A549 (cell line): ENCODE data around the gene TRIM10. TPM values are rescaled to one million over a fixed set of nuclear protein-coding genes. Genes with fewer than 3 reads are reported as not detected.

Source experiments
- ATAC-seq, 2 experiments: fragments of 200-7000 bp in 1 of 2; fragments of >200 bp in 1 of 2; cut with Nextera tagmentation in 1 of 2; cut with Tn5 transposase in 1 of 2; 3 replicates each; pipeline versions ENCODE4 v1.8.0 to v1.9.1; 2018 to 2020; ENCODE audit warnings: mild to moderate bottlenecking in 1 of 2, moderate library complexity in 1 of 2
- CTCF ChIA-PET: fragments of 300-600 bp; sonication (Branson Sonifier 250); formaldehyde crosslinking; extraction: SDS; loops from one replicate; lab custom pipeline; 2021; ENCODE audit warnings: antibody characterized with exemption, inconsistent platforms; lab: Yijun Ruan, JAX
- POLR2A ChIA-PET: fragments of 350-600 bp; formaldehyde crosslinking; extraction: SDS; loops from one replicate; lab custom pipeline; 2021; ENCODE audit warnings: antibody characterized with exemption, inconsistent platforms; lab: Yijun Ruan, JAX
- DNase-seq, 2 experiments: peaks; one replicate each; pipeline versions ENCODE4 v3.0.0 to v3.0.0-alpha.2; 2011 to 2016; ENCODE audit warnings: low read depth in 1 of 2, low spot score in 1 of 2
- FAIRE-seq: peaks from 2 replicates; lab custom pipeline; 2011; peaks lifted over from hg19 to GRCh38; lab: Jason Lieb, UNC
- H3K27ac ChIP-seq, 2 experiments: fragments of >200 bp; sonication (Bioruptor Twin); formaldehyde crosslinking; 3 replicates each; pipeline ENCODE4 v1.5.1; 2016 to 2017
- H3K4me1 ChIP-seq: fragments of >200 bp; sonication (Bioruptor Twin); formaldehyde crosslinking; 3 replicates; pipeline ENCODE4 v1.6.1; 2016
- H3K4me2 ChIP-seq: fragments of >200 bp; sonication (Bioruptor Twin); formaldehyde crosslinking; 3 replicates; pipeline ENCODE4 v1.6.1; 2016
- H3K4me3 ChIP-seq: fragments of >200 bp; sonication (Bioruptor Twin); formaldehyde crosslinking; 3 replicates; pipeline ENCODE4 v1.5.1; 2016
- H3K9me3 ChIP-seq: fragments of >200 bp; sonication (Bioruptor Twin); formaldehyde crosslinking; 3 replicates; pipeline ENCODE4 v1.6.1; 2016
- CHD2 ChIP-seq: fragments of 150-350 bp; IDR thresholded peaks from 2 replicates; pipeline ENCODE4 v1.6.1; 2014; ENCODE audit warnings: low read length; ENCODE audit not compliant: partially characterized antibody
- EHMT2 ChIP-seq: fragments of 200-600 bp; sonication (generic); IDR thresholded peaks from 2 replicates; pipeline ENCODE4 v1.6.1; 2016; ENCODE audit warnings: antibody characterized with exemption, low read depth, mild to moderate bottlenecking, moderate library complexity
- EP300 ChIP-seq, 2 experiments: fragments of >200 bp; sonication (Bioruptor Twin); formaldehyde crosslinking; IDR thresholded peaks; 2 replicates in 1 of 2; 3 replicates in 1 of 2; pipeline ENCODE4 v1.6.1; 2016 to 2017
- ESRRA ChIP-seq: fragments of 150-350 bp; IDR thresholded peaks from 2 replicates; pipeline ENCODE4 v1.6.1; 2014; ENCODE audit warnings: mild to moderate bottlenecking, low read length, borderline replicate concordance
- FOSB ChIP-seq: fragments of 250-450 bp; sonication (Bioruptor Pico); IDR thresholded peaks from 2 replicates; pipeline ENCODE4 v1.5.0; 2020; ENCODE audit warnings: mild to moderate bottlenecking, moderate library complexity
- FOSL2 ChIP-seq, 2 experiments: fragments of 450-650 bp in 1 of 2; fragments of >200 bp in 1 of 2; sonication (Bioruptor Twin) in 1 of 2; formaldehyde crosslinking; IDR thresholded peaks; 2 replicates each; pipeline versions ENCODE4 v1.5.0 to v1.6.1; 2016 to 2020; ENCODE audit warnings: mild to moderate bottlenecking in 1 of 2, moderate library complexity in 1 of 2
- FOXS1 ChIP-seq: fragments of 250-450 bp; sonication (Bioruptor Pico); IDR thresholded peaks from 2 replicates; pipeline ENCODE4 v1.5.0; 2020; ENCODE audit warnings: mild to moderate bottlenecking, moderate library complexity
- HOXB13 ChIP-seq: fragments of 250-450 bp; sonication (Bioruptor Pico); IDR thresholded peaks from 2 replicates; pipeline ENCODE4 v1.5.0; 2020; ENCODE audit warnings: low read depth, mild to moderate bottlenecking, moderate library complexity
- JUNB ChIP-seq: fragments of >200 bp; sonication (Bioruptor Twin); formaldehyde crosslinking; IDR thresholded peaks from 2 replicates; pipeline ENCODE4 v1.6.1; 2016
- MAFK ChIP-seq: fragments of 450-650 bp; IDR thresholded peaks from 2 replicates; pipeline ENCODE4 v1.6.1; 2014; ENCODE audit not compliant: partially characterized antibody
- NFE2L2 ChIP-seq: fragments of 150-350 bp; conservative IDR thresholded peaks from 2 replicates; pipeline ENCODE4 v1.6.1; 2014; ENCODE audit warnings: low read length
- POLR2A ChIP-seq: IDR thresholded peaks from 2 replicates; pipeline ENCODE4 v1.6.1; 2012; ENCODE audit warnings: mild to moderate bottlenecking, low read length
- POLR2AphosphoS2 ChIP-seq: conservative IDR thresholded peaks from 2 replicates; pipeline ENCODE4 v1.6.1; 2012; ENCODE audit warnings: low read length, improper control_type of control experiment, inconsistent platforms
- RAD21 ChIP-seq, 2 experiments: fragments of >200 bp in 1 of 2; sonication (Bioruptor Twin) in 1 of 2; formaldehyde crosslinking in 1 of 2; IDR thresholded peaks in 1 of 2; conservative IDR thresholded peaks in 1 of 2; 2 replicates in 1 of 2; 3 replicates in 1 of 2; pipeline ENCODE4 v1.6.1; 2012 to 2018; ENCODE audit warnings: inconsistent platforms in 1 of 2
- RARB ChIP-seq: fragments of 250-450 bp; sonication (Bioruptor Pico); IDR thresholded peaks from 2 replicates; pipeline ENCODE4 v1.8.0; 2021; ENCODE audit warnings: mild to moderate bottlenecking, moderate library complexity
- SMC3 ChIP-seq: fragments of >200 bp; sonication (Bioruptor Twin); formaldehyde crosslinking; IDR thresholded peaks from 3 replicates; pipeline ENCODE4 v1.6.1; 2018; ENCODE audit warnings: inconsistent platforms
- SREBF2 ChIP-seq: fragments of 450-650 bp; IDR thresholded peaks from 2 replicates; pipeline ENCODE4 v1.6.1; 2014; ENCODE audit warnings: mild to moderate bottlenecking, moderate library complexity
- ZFP36 ChIP-seq: fragments of 450-650 bp; IDR thresholded peaks from 2 replicates; pipeline ENCODE4 v1.6.1; 2014; ENCODE audit warnings: borderline replicate concordance; ENCODE audit not compliant: partially characterized antibody
- WGBS: methylation state at CpG from one replicate; pipeline ENCODE4 v1.1.6; 2017; ENCODE audit errors: missing lambda C conversion rate; 5-methylcytosine and 5-hydroxymethylcytosine counted together
- polyA plus RNA-seq, 4 experiments: library from polyadenylated mRNA; depleted of rRNA in 3 of 4; stranded (reverse); fragments of >200 nt; fragmentation: RNase III in 1 of 4; extraction: RNeasy Plus Mini Kit Qiagen cat#74134 plus additional on column Dnase treatment in 1 of 4; gene quantifications; 2 replicates in 3 of 4; 3 replicates in 1 of 4; pipeline ENCODE4 v1.2.3, GENCODE V29; 2011 to 2017
- TF ChIP-seq, protein P1 (sequence below): fragments of >200 bp; sonication (Bioruptor Twin); formaldehyde crosslinking; IDR thresholded peaks from 3 replicates; pipeline ENCODE4 v1.5.1; 2016

Gene TRIM10
- polyA plus RNA-seq, 2 of the 4 experiments (the other 2 are of a cell fraction): 0.03 to 0.12 TPM

DNA sequence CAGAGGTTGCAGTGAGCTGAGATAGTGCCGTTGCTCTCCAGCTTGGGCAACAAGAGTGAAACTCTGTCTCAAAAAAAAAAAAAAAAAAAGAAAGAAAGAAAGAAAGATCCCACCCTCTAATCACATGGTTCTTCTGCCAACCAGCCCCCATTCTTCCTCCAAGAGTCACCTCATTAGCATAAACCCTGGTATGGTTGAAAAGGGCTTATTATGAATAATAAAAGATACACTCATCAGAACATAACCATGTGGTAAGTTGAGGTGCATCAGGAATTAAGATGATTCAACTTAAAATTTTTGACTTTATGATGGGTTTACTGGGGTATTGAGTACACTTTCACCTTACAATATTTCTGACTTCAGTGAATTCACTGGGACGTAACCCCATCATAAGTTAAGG lies 25.9 kb downstream of the TRIM10 start:
- FAIRE-seq: no peak
- 44% methylated on average over 2 of the region's 2 CpGs for WGBS
- POLR2A ChIA-PET: no interaction called here

DNA sequence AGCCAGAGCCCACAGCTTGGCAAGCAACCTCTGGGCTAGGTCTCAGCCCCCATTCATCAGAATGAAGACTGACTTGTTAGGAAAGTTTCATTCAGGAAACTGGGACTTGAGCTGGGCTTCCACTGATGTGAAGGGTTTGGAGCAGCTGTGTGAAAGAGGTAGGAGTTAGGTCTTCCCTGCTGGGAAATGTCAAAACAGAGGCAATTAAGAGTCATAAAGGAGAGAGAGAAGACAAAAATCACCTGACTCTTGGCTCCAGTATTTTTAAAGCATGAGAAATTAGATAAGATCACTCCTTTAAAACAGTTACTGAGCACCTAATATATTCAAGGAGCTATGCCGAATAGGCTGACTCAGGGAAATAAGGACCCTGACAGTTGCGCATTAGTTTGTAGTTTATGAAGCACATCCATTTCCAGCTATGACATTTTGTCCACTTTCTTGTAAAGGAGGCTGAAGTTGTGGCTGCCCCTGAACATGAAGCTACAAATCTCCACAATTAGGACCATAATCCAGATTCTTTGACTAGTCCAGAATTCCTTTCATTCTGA lies 29.0 kb downstream of the TRIM10 start:
- FAIRE-seq: no peak
- POLR2A ChIA-PET: interaction anchor here (0.6 kb wide), 2 partner anchors 28 to 89 kb away, joined by 3 read pairs; no protein-coding TSS in a partner anchor
- CTCF ChIA-PET: interaction anchor here (0.6 to 17.3 kb wide), 15 partner anchors 10 to 429 kb away, joined by 3 to 353 read pairs (median 5); partner anchors contain the start of gene TRIM31
- WGBS: 82% methylated on average over 2 of the region's 2 CpGs
- H3K4me1 ChIP-seq: peaks cover 26% of the 10 kb centered on the region
- no peak for DNase-seq
- H3K27ac ChIP-seq: no peak overlapping the region
- TF ChIP-seq MAFK (peak; percentile 42), NFE2L2 (no peak)
- ATAC-seq: no peak
- no peak overlapping the region for H3K4me2 ChIP-seq
- no peak overlapping the region for H3K4me3 ChIP-seq
- H3K9me3 ChIP-seq: no peaks in the 10 kb centered on the region

More for the DNA sequence above, 25.9 kb downstream of the TRIM10 start:
- Histone ChIP-seq H3K4me1 (peaks cover 14% of the 10 kb centered on the region), H3K27ac (no peak overlapping the region), H3K4me3 (no peak overlapping the region)
- no peak for ATAC-seq
- TF ChIP-seq, protein P1, sequence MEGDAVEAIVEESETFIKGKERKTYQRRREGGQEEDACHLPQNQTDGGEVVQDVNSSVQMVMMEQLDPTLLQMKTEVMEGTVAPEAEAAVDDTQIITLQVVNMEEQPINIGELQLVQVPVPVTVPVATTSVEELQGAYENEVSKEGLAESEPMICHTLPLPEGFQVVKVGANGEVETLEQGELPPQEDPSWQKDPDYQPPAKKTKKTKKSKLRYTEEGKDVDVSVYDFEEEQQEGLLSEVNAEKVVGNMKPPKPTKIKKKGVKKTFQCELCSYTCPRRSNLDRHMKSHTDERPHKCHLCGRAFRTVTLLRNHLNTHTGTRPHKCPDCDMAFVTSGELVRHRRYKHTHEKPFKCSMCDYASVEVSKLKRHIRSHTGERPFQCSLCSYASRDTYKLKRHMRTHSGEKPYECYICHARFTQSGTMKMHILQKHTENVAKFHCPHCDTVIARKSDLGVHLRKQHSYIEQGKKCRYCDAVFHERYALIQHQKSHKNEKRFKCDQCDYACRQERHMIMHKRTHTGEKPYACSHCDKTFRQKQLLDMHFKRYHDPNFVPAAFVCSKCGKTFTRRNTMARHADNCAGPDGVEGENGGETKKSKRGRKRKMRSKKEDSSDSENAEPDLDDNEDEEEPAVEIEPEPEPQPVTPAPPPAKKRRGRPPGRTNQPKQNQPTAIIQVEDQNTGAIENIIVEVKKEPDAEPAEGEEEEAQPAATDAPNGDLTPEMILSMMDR: no peak
- TF ChIP-seq EHMT2 (no peak), HOXB13 (no peak), FOSL2 (IDR thresholded peaks at IDR 0.05) (no peak), FOSL2 (CRISPR knock-in tag; IDR thresholded peaks at IDR 0.05) (no peak), SREBF2 (no peak), CHD2 (no peak), FOXS1 (CRISPR knock-in tag) (no peak), RARB (CRISPR knock-in tag) (no peak), ZFP36 (no peak), POLR2AphosphoS2 (no peak), ESRRA (no peak), EP300 (IDR thresholded peaks at IDR 0.05) (no peak), POLR2A (no peak), FOSB (CRISPR knock-in tag) (no peak)
- TF ChIP-seq, all 56 proteins: peak for 0
- no peak for DNase-seq
- no peaks in the 10 kb centered on the region for H3K9me3 ChIP-seq
- CTCF ChIA-PET: interaction anchor here (1.6 to 17.3 kb wide), 2 partner anchors 23 to 26 kb away, joined by 4 to 353 read pairs; partner anchors contain the start of gene TRIM31
- no peak overlapping the region for H3K4me2 ChIP-seq

DNA sequence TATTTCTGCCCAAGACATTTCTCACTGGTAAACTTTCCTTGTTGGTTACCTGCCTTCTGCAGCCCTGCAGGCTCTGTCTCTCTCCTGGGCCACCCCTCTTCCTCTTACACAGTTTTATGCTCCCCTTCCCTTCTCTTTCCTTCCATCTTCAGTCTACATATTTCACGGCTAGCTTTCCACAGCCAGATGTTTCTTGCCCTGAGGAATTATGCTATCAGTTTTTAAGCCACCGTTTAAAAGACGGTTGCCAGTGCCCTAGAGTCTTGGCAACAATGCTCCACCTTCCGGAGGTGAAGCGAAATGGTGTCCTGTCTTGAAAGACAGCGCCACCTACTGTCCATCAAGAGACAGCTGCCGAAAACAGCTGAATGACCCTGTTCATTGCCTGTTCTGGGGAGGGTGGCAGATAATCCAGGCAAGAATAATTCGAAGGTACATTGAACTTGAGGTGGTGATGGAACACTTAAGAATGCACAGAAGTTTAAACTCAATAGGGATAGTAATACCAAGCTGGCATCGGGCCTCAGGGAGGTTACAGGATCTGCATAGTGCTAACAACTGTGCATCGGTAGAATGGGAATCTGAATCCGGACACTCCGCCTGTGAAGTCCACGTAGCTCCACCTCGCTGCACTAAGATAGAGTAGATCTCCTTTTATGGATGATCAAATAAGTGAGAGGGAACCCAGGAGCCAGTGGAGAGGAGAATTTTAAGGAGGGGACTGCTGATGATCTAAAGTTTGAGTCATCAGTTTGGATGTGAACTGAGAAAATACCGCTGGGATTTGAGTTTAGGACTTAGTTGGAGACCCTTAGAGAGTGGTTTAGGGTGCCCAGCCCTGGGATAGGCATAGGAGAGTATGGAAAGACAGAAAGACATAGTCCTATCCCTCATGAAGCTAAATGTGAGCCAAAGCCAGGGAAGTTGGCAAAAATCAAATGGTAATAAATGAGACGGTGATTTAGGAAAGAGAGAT lies 29.8 kb downstream of the TRIM10 start:
- ChIA-PET CTCF (interaction anchor here (0.7 to 17.3 kb wide), 37 partner anchors 8 to 481 kb away, joined by 3 to 353 read pairs (median 4); partner anchors contain the start of genes POLR1H, PPP1R11 and TRIM31), POLR2A (interaction anchor here (0.6 to 1.2 kb wide), 3 partner anchors 28 to 89 kb away, joined by 3 to 5 read pairs (median 3); no protein-coding TSS in a partner anchor)
- TF ChIP-seq SMC3: peak; percentile 89
- TF ChIP-seq RAD21 (conservative IDR thresholded peaks at IDR 0.05 in 1 of 2, IDR thresholded peaks at IDR 0.05 in 1 of 2): peak; percentile 81 to 86
- no peak for TF ChIP-seq SREBF2
- TF ChIP-seq JUNB: no peak
- TF ChIP-seq, protein P1: peak; percentile 95
- no peak overlapping the region for H3K4me3 ChIP-seq
- no peaks in the 10 kb centered on the region for H3K9me3 ChIP-seq
- H3K4me2 ChIP-seq: peak overlapping the region; percentile 82
- DNase-seq (peak; percentile 82 to 84), ATAC-seq (peak; percentile 86 to 97), FAIRE-seq (no peak)
- 30% methylated on average over 15 of the region's 16 CpGs for WGBS
- peaks cover 26% of the 10 kb centered on the region for H3K4me1 ChIP-seq
- H3K27ac ChIP-seq: peak overlapping the region; percentile 44 to 70; a peak in 4 of 6 replicates
